ENCODE measurements around the gene ATG13. TPM values are rescaled to one million over a fixed set of nuclear protein-coding genes. Genes with fewer than 3 reads are reported as not detected.

The ATG13 gene
- 100 to 1,000 TPM in 2 of 7 donors, 10 to 100 TPM in 5; 65.4 to 111 (median 88.7) TPM for total RNA-seq
- 10 to 100 TPM; 14.9 to 33.9 (median 15.7) TPM for polyA plus RNA-seq
- long read RNA-seq, donor 1, full-length matches to known transcripts, result 6 of 49 reads
- long read RNA-seq, donor 1, partial matches to known transcripts, result 27 of 49 reads
- long read RNA-seq, donor 1, other reads (novel, unspliced or antisense), result 16 of 49 reads
- long read RNA-seq, donor 2, full-length matches to known transcripts, result 3 of 57 reads
- long read RNA-seq, donor 2, partial matches to known transcripts, result 18 of 57 reads
- long read RNA-seq, donor 2, other reads (novel, unspliced or antisense), result 36 of 57 reads

GRCh38 chr11:46617134-46617971 lies at the start of gene ATG13, which contains the start of gene HARBI1:
Gene ATG13, plus strand, starts transcription at chr11:46617553. Its CDS starts 26,739 bp downstream, at chr11:46644292.
Gene HARBI1, minus strand, starts transcription at chr11:46617227. Its CDS starts 990 bp downstream, at chr11:46616237.
- TF ChIP-seq CTCF (IDR thresholded peaks at IDR 0.05 in 8 of 11, conservative IDR thresholded peaks at IDR 0.05 in 3 of 11) (peak in 10 of 11 experiments; percentile 55 to 88 (median 79)), POLR2AphosphoS5 (IDR thresholded peaks at IDR 0.05) (peak; percentile 78 to 85 (median 84)), POLR2A (IDR thresholded peaks at IDR 0.05) (no peak)

GRCh38 chr11:46570790-46571398 lies 46.5 kb upstream of the ATG13 start:
- Histone ChIP-seq H3K27ac (no peak overlapping the region), H3K4me3 (no peak overlapping the region), H3K9me3 (no peaks in the 10 kb centered on the region), H3K27me3 (replicated peaks in 1 of 7) (no peaks in the 10 kb centered on the region), H3K36me3 (peaks cover 0 to 3% (median 0%) of the 10 kb centered on the region in 6 donors), H3K4me1 (peaks cover 0 to 27% (median 15%) of the 10 kb centered on the region in 6 donors)
- intact Hi-C loops (cut with DNase I; ENCODE audit: low total_unique reads), result no loop called here
- TF ChIP-seq POLR2A (IDR thresholded peaks at IDR 0.05) (no peak), POLR2AphosphoS5 (IDR thresholded peaks at IDR 0.05) (no peak), CTCF (IDR thresholded peaks at IDR 0.05 in 8 of 11, conservative IDR thresholded peaks at IDR 0.05 in 3 of 11) (no peak)
- WGBS, 5 donors, result 66 to 71% (median 67%) methylated on average over 2 of the region's 2 CpGs
- DNase-seq, result no peak

More at GRCh38 chr11:46617134-46617971, at the start of gene ATG13, which contains the start of gene HARBI1:
- Histone ChIP-seq H3K4me3 (peak within 1 kb of the TSS; percentile 78 to 99 (median 96)), H3K27ac (peak within 1 kb of the TSS; percentile 91 to 99 (median 98)), H3K9me3 (no peaks in the 10 kb centered on the region), H3K27me3 (replicated peaks in 1 of 7) (no peaks in the 10 kb centered on the region), H3K36me3 (peaks cover 0 to 31% (median 12%) of the 10 kb centered on the region in 6 donors), H3K4me1 (peaks cover 14 to 84% (median 53%) of the 10 kb centered on the region in 6 donors)
- peak; percentile 99 for DNase-seq
- 0 to 1% (median 1%) methylated on average over 60 to 72 of the region's 72 CpGs for WGBS, 5 donors
- intact Hi-C loops (cut with DNase I; ENCODE audit: low total_unique reads), result no loop called here

GRCh38 chr11:46574656-46575055 lies 42.7 kb upstream of the ATG13 start:
- Histone ChIP-seq H3K27ac (no peak overlapping the region), H3K4me3 (no peak overlapping the region), H3K9me3 (no peaks in the 10 kb centered on the region), H3K36me3 (peaks cover 0 to 10% (median 0%) of the 10 kb centered on the region in 6 donors), H3K27me3 (replicated peaks in 1 of 7) (no peaks in the 10 kb centered on the region), H3K4me1 (peaks cover 0 to 55% (median 18%) of the 10 kb centered on the region in 6 donors)
- WGBS, 5 donors, result 0 to 8% (median 4%) methylated on average over 1 of the region's 1 CpG
- TF ChIP-seq POLR2A (IDR thresholded peaks at IDR 0.05), result no peak
- no peak for TF ChIP-seq POLR2AphosphoS5 (IDR thresholded peaks at IDR 0.05)
- no peak for TF ChIP-seq CTCF (IDR thresholded peaks at IDR 0.05 in 8 of 11, conservative IDR thresholded peaks at IDR 0.05 in 3 of 11)
- DNase-seq, result no peak
- intact Hi-C loops (cut with DNase I; ENCODE audit: low total_unique reads), result no loop called here

All from spleen (tissue), 13 donors.